GM12873 (cell line): ENCODE results near the gene BORCS6.

Experiments used
- TF ChIP-seq, protein P1 (sequence below): IDR thresholded peaks from 2 replicates; pipeline ENCODE4 v1.5.1; 2012; ENCODE audit warnings: low read depth, mild to moderate bottlenecking, moderate library complexity, low read length, control low read depth; ENCODE audit not compliant: insufficient read depth; ENCODE audit errors: missing control alignments

BORCS6 gene

DNA sequence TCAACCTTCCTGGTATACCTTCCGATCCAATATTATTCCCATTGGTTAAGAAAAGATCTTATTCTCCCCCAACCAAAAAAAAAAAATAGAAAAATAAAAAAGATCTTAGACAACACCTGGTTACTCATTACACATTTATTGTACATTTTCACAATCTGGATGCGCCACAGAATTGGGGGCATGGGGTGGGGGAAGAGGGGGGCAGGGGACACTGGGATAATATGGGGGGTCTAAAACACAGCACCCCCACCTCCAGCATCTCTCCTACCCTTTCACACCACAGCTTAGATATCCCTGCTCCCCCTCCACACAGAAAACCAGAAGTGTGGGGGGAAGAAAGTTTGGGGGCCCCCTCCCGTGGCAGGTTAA lies 31.0 kb downstream of the BORCS6 start:
- TF ChIP-seq, protein P1, sequence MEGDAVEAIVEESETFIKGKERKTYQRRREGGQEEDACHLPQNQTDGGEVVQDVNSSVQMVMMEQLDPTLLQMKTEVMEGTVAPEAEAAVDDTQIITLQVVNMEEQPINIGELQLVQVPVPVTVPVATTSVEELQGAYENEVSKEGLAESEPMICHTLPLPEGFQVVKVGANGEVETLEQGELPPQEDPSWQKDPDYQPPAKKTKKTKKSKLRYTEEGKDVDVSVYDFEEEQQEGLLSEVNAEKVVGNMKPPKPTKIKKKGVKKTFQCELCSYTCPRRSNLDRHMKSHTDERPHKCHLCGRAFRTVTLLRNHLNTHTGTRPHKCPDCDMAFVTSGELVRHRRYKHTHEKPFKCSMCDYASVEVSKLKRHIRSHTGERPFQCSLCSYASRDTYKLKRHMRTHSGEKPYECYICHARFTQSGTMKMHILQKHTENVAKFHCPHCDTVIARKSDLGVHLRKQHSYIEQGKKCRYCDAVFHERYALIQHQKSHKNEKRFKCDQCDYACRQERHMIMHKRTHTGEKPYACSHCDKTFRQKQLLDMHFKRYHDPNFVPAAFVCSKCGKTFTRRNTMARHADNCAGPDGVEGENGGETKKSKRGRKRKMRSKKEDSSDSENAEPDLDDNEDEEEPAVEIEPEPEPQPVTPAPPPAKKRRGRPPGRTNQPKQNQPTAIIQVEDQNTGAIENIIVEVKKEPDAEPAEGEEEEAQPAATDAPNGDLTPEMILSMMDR: no peak

DNA sequence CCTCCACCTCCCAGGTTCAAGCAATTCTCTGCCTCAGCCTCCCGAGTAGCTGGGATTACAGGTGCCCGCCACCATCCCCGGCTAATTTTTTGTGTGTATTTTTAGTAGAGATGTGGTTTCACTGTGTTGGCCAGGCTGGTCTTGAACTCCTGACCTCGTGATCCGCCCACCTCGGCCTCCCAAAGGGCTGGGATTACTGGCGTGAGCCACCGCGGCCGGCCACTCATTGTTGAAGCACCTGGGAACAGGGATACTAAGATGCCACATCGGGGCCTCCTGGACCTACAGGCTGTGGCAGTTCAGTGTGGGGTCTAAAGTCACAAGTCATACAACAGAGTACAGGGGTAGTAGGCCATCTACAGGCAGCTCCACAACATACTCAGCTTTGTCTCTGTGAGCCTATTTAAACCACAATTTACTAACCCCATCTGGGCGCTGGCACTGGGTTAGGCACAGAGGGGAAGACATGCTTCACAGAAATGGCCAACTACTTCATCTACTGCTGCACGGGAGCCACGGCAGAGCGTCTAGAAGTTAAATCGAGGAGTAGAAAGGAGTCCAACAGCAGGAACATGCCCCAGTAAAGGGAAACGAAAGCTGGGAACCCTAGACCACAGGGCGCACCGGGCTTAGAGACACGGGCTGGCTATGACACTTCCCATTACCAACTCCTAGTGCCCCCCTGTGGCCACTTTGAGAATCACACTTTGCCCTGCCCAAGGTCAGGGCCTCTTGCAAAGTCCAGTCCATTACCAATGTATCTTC lies 31.5 kb downstream of the BORCS6 start:
- TF ChIP-seq, protein P1: peak; percentile 92

DNA sequence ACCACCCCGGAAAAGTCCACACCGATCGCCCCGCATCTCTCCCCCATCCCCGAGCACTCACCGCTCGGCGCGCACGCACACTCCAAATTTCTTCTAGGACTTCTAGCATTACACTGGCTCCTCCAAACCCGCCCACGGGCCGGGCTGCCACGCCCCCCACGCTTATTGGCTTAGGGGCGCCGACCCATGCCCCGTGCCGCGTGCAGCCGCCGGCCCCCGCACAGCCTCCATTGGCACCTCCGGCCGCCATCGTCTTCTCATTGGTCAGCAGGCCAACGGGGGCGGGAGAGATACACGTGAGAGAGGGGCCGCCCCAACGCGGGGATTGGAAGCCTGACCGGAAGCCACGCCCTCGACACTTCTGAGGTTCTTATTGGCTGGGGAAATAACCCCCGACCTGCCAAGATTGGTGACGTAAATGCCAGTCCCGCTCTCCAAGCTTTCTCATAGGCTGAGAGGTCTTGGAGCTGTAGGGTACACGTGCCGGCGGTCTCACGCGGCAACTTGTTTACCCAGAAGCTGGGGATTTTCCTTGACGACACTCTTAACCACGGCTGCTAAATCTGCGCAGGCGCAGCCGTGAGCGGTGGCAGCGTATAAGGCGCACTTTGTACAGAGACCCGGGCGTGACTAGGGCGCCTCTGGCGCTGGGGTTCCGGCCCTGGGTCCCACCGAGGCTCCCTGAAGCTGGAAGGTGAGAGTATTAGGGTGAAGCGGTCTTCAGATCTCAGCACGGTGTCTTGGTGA lies 33.6 kb downstream of the BORCS6 start:
- TF ChIP-seq, protein P1: peak; percentile 29

DNA sequence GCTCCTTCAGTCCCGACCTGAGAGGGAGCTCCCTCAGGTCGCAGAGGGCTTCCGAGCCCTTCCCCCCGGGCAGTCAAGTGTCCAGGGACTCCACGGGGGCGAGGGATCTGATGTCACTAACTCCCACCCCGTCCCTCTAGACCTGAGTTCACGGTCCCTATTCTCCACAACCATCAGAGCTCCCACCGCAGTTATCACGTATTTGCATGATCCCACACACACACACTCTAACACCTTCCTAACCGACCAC lies 34.1 kb downstream of the BORCS6 start:
- TF ChIP-seq, protein P1: no peak

DNA sequence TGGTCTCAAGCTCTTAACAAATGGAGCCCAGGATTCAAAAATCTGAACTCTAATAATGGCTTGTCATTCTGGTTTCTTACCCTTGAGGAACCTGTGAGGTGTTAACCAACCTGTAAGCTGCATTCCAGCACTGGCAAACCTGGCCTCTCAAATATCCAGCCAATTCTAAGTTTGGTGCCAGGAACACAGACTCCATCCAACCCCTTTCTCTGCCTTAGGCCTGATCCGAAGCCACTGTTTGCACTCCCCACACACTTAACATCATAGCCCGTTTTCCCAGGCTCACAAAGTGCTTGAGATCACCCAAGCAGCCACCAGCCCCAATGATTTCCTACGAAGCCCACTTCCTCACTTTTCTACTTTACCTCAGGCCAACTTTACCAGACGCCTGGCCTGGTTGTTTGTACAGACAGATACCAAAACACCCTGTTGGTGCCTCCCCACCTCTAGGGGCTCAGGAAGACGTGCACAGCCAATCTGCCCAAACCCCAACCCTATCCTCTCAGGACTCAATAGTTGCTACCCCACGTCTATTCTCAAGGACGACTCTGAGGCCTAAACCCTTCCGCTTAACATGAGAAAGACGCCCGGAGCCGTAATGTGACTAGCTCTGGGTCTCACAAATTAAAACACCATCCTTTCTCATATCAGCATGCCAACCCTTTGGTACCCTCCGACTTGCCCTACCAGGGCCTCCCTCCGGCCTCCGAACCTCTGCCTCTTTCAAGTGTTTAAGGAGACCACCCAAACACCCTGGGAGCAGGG lies 34.6 kb downstream of the BORCS6 start:
- TF ChIP-seq, protein P1: no peak

DNA sequence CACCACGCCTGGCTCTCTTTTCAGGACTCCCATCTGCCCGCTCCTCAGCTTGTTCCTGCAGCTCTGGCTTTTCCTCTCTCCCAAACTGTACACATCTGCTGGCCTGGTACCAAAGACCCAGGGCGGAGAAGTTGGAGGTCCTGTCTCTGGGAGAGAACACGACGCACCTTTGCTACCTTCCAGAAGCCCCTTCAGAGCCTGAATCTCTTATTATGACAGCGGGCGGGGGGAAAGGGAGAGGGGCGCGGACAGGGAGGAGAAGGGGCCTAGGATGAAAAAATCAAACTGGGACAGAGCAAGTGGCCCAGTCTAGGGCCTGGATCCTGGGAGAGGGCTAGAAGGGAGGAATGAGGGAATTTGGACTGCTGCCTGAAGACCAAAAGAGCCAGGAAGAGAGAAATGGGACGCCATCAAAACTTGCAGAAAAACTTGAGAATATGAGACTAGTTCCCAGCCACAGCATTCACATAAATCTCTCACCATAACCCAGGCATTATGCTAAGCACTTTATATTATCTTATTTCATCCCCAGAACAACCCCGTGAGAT lies 35.3 kb downstream of the BORCS6 start:
- TF ChIP-seq, protein P1: no peak
